GM21390 (cell line): ENCODE measurements around the gene PDE11A.
"Not testable (repeated sequence)": the region's sequence is repeated elsewhere in the genome, so short reads cannot be mapped to it uniquely, and the experiment has no call there.

ENCODE experiments used
- ATAC-seq: cut with Tn5 transposase; IDR thresholded peaks from one replicate; pipeline ENCODE4 v1.9.1; 2021; ENCODE audit not compliant: unreplicated experiment

Gene PDE11A

DNA sequence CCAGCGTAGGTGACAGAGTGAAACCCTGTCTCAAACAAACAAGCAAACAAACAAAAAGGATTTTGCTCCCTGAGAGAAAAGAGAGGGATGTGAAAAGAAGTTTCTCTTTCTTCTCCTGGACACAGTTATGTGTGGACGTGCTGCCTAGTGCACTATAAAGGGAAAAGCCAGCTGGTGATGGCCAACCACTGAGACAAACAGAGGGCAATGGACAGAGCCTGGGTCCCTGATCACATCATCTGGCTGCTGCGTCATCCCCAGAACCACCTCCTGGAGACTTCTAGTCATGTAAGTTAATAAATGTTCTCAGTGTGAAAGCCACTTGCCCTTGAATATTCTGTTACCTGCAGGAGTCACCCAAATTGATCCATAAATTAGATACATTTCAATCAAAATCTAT, 184.9 kb downstream of the PDE11A start:
- ATAC-seq: no peak

DNA sequence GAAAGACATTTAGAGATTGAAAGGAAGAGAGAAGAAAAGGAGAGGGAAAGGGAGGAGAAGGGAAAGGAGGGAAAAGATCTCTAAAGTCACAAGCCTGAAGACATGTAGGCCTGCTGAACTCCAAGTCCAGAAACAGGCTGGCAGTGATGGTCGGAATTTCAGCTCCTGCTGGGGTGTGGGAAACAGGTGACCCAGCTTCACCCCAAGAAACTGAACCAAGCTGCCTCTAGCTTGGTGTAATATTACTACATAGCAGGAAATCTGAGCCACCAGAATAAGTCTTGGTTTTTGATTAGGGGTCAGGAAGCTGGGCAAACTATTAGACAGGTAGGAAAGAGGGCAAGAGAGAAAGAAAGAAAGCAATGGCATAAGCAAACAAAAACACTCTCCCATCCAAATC, 185.8 kb downstream of the PDE11A start:
- no peak for ATAC-seq

DNA sequence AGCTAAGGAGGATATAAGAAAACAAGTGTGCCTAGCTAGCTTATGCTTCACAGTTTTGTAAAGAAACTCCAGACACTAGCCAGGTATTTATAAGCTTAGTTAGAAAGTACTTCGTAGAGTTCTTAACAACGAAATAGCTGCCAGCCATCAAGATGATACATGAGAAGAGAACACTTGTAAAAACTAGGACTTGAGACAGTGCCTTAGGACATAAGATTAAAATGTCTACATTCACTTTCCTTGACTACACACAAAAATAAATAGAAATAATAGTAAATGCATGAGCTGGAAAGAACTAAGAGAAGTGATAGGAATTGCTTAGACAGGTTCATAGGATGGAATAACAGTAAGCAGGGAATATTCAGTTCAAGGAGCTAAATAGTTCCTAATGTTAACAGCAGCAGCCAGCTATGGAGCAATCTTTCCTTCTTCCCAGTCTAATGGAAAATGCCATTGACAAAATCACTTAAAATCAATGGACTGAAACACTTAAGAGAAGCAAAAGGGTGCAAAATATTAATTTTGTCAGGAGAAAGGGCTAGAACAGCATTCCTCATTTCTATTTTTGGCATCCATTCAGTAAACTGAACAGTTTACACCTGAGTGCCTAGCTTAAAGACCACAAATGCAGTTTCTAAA, 186.6 kb downstream of the PDE11A start:
- ATAC-seq: no peak

DNA sequence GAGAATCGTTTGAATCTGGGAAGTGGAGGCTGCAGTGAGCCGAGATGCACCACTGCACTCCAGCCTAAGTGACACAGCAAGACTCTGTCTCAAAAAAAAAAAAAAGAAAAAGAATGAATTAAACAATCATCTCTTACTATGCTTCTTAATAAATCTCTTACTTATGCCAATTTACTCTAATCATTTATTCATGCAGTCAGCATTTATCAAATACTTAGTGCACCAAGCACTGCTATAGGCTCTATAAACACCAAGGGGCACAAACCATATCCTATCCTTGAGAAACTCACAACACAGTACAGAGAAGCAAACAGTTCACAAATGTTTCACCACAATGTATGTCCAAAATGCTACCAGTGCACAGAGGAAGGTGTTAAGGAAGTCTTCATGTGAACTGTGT, 189.4 kb downstream of the PDE11A start:
- ATAC-seq: no peak

DNA sequence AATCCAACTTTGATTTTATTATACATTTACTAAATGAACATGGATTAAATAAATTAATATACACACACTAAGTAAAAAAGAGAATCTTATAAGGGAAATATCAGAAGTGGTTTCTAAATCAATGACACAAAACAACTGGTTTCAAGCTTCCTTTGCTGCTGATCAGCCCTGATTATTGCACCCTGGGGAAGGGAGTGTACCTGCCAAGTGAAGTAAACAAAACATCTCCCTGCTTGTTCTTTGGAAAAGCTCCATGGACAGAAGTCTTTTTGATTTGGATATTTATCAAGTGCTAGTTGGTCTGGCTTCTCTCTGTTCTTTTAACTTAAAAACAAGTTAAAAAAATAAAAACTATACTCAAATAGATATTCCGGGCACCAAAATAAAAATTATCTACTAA, 190.1 kb downstream of the PDE11A start:
- ATAC-seq: no peak

DNA sequence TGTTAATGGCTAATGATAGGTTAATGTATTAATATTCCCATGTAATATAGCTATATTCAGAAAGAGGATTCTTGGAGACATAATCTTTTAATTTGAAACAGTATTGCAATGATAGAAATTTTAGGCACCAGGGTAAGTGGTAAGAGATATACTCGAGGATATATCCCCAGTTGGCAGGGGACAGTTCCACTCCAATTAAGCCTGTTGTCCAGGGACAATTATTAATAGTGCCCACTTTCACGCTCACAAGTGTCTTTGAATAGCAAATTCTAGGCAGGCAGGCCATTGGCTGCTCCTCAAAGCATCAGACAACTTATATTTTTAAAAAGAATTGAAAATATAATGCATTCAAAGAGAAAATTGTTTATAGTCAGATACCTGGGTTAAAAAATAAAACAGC, 190.7 kb downstream of the PDE11A start:
- ATAC-seq: no peak

DNA sequence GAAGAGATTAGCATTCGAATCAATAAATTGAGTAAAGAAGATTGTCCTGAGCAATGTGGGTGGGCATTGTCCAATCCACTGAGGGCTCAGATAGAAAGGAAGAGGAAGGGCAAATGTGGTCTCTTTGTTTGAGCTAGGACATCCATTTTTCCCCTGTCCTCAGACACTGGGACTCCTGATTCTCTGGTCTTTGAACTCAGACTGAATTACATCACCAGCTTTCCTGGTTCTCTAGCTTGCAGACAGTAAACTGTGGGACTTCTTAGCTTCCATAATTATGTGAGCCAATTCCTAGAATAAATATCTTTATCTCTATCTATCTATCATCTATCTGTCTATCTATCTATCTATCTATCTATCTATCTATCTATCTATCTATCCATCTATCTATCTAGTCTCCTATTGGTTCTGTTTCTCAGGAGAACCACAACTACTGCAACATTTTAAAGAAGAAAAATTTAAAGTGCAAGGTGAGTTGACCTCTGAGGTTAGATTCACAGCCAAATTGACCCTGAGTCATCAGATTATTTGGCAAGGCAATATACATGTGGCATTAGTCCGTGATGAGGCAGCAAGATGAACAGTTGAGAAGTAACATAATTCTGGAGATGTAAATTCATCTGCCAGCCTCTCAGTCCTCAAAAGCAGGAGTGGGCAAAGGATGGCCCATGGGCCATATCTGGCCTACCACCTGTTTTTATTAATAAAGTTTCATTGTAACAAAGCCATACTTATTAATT, 191.4 kb downstream of the PDE11A start:
- no peak for ATAC-seq

DNA sequence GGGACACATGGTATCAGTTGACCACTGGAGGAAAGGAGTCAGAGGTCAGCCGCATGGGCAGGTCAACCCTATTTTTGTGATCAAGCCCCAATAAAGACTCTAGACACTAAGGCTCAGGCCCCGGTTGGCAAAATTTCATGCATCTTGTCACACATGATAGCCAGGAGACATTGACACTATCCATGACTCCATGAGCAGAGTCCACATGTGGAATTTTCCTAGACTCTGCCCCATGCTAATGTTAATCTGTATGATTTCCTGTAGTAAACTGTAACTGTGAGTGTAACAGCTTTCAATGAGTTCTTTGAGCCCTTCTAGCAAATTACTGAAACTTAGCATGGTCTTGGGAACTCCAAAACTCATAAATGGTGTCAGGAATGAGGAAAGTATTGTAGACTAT, 192.3 kb downstream of the PDE11A start:
- ATAC-seq: no peak

DNA sequence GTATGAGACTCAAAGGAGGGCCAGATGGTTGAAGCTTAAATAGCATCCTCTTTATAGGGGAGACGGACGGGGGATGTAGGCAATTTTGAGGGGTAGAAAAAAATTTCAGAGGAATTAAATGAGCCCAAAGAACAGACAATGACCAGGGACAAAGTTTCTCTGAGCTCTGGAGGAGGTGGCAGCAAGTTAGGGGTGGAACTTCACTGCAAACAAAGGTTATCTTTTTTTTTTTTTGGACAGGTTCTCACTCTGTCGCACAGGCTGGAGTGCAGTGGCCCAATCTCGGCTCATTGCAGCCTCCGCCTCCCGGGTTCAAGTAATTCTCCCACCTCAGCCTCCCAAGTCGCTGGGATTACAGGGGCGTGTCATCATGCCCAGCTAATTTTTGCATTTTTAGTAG, 195.6 kb downstream of the PDE11A start:
- ATAC-seq: no peak

DNA sequence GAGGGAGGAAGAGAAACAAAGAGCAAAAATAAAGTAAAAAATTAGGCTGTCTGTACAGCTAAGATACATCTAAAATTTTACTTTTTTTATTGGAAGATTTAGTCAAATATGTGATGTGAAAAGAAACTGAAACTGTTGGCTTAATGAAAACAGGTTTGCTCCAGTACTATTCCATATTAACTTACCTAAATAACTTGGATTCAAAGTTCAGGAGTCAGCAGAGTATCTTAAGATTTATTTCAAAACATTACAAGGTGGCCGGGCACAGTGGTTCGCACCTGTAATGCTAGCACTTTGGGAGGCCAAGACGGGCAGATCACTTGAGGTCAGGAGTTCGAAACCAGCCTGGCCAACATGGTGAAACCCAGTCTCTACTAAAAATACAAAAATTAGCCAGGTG, 197.9 kb downstream of the PDE11A start:
- ATAC-seq: no peak

DNA sequence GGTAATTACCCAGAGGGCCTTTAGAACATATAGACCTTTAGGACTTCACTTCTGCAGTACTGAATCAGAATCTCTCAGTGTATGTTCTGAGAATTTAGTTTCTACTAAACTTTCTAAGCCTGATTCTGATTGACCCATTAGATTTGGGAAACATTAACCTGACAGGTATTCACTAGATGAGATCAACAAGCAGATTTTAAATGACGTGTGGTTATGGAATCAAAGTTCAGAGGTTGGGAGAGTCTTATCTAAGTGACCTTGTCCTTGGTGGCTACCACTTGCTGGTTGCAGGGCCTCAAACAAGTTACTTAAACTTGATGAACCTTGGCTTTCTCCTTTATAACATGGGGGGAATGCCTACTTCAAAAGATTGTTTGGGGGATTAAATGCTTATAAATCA, 198.7 kb downstream of the PDE11A start:
- ATAC-seq: no peak

DNA sequence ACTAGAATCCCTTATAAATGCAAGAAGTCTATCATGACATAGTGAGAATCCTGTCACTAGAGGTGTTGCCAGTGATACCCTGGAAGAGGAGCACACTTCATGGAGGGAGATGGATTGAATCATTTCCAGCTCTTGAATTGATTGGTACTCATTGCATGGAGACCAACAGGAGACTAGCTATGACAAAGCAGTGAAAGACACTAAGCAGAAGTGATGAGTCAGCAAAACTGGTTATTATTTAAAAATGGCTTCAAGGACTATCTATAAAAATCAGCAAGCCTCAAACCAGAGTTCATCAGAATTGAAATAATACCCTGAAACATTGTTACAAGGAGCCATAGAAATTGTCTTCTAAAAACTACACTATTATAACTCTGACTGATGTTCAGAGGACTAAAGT, 200.3 kb downstream of the PDE11A start:
- ATAC-seq: no peak

DNA sequence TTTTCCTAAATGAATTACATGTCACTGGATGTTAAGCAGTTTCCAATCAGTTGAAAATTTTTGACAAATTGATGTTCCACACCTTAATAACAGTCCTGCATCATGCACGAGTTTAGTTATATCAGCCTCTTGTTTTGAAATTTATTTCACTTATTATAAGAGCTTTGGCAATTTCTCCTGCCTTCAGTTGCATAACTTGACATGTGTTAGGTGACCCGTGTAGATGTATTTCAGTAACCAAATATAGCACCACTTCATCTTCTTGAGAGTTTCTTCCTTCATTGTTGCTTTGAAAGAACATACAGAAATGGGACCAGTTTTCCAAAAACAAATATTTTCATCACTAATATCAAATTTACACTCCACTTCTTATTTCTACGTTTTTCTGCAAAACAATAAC, 202.7 kb downstream of the PDE11A start:
- no peak for ATAC-seq

DNA sequence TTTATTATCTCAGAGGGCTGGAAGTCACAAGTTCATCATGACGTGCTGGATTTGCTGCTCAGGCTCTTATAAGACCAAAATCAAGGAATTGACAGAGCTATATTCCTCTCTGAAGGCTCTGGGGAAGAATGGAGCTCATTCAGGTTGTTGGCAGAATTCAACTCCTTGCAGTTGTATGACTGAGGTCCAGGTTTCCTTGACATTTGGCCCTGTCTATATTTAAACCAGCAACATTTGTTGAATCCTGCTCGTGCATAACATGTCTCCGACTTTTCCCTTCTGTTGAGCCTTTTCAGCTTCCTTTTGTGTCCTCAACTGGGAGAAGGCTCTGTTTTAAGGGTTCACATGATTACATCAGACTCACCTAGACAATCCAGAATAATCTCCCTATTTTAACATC, 203.4 kb downstream of the PDE11A start:
- ATAC-seq: no peak

DNA sequence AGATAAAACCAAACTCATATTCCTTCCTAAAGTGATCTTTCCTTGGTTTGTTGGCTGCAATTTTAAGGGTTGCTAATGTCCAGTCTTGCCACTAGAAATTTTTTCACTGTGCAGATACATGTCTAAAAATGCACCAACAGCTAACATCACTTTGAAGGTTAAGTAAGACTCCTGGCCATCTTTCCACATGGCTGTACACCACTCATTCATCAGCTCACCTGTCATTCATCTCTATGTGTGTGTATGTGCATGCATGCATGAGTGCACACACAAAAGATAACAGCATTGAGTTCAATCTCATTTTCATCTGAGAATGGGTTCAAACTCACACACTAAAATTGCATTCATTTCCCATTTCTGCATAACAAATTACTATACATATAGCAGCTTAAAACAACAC, 203.8 kb downstream of the PDE11A start:
- no peak for ATAC-seq

DNA sequence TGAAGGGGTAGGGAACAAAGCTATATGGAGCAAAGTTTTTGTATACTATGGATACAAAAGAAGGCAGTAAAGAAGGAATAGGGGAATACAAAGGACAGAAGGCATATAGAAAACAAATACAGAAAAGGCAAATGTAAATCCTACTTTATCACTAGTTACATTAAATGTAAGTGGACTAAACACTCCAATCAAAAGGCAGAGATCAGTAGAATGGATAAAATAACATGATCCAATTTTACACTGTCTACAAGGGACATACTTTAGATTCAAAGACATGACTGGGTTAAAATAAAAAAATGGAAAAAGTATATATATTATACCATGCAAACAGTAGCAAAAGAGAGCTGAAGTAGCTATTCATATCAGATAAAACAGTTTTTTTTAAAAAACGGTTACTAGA, 215.0 kb downstream of the PDE11A start:
- no peak for ATAC-seq

DNA sequence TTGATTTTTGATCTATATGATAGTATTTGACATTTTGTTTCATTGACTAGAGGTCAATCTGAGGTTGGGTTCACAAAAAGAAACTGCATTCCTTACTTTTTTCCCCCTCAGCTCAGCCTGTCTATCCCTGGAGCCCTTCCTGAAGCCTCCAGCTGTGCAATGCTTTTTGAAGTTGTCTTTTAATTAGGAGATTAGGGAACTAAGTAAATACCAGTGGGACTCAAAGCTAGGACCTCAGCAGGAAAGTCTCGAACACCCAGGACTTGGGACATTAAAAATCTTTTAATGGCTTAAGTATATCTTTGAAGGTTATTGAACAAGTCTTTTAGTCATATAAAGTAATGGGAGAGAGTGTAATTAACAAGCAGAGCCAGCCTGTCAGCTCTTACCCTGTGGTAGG, 220.2 kb downstream of the PDE11A start:
- ATAC-seq: no peak

DNA sequence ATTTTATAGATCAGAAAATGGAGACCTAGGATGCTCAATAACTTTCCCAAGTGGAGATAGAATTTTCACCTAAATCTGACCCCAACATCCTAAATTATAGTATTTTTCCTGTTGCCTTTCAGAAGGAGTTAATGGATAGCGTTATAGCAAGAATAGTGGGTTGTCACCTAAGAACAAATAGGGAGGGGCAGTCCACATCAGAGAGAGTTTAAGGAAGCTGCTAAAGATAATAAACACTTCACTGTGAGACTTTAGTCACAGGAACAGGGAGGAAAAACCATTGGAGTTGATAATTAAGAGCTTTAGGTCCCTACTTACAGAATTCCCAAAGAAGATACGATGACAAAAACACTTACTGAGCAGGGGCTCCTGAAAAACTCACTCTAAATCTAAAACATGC, 229.4 kb downstream of the PDE11A start:
- no peak for ATAC-seq

DNA sequence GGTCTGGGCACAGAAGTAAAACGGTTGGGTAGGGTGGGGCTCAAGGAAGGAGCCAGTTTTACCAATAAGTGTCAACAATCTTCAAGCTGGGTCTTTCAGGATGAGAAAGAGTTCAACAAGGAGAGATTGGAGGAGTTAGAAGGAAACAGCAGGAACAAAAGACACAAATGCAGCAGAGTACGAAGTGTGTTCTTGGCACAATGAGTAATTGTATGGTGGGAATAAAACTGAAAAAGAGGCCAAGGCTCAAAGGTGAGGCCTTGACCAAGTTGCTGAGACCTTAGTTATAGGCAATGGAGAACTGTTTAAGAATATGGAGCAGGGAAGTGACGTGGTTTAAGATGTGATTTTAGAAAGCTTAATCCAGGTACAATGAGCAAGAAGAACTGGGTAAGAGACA, 230.3 kb downstream of the PDE11A start:
- ATAC-seq: no peak

DNA sequence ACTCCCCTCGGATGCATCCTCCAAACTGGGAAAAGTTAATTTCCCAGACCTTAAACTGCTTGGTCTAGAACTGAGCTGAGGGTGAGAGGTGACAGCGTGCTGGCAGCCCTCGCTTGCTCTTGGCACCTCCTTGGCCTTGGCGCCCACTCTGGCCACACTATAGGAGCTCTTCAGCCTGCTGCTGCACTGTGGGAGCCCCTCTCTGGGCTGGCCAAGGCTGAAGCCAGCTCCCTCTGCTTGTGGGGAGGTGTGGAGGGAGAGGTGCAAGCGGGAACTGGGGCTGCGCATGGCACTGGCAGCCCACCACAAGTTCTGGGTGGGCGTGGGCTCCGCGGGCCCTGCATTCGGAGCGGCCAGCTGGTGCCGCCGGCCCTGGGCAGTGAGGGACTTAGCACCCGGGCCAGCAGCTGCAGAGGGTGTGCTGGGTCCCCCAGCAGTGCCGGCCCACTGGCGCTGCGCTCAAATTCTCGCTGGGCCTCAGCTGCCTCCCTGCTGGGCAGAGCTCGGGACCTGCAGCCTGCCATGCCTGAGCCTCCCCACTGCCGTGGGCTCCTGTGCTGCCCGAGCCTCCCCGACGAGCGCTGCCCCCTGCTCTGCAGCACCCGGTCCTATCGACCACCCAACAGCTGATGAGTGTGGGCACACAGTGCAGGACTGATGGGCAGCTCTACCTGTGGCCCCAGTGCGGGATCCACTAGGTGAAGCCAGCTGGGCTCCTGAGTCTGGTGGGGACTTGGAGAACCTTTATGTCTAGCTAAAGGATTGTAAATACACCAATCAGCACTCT, 237.0 kb downstream of the PDE11A start:
- not testable (repeated sequence) for ATAC-seq

DNA sequence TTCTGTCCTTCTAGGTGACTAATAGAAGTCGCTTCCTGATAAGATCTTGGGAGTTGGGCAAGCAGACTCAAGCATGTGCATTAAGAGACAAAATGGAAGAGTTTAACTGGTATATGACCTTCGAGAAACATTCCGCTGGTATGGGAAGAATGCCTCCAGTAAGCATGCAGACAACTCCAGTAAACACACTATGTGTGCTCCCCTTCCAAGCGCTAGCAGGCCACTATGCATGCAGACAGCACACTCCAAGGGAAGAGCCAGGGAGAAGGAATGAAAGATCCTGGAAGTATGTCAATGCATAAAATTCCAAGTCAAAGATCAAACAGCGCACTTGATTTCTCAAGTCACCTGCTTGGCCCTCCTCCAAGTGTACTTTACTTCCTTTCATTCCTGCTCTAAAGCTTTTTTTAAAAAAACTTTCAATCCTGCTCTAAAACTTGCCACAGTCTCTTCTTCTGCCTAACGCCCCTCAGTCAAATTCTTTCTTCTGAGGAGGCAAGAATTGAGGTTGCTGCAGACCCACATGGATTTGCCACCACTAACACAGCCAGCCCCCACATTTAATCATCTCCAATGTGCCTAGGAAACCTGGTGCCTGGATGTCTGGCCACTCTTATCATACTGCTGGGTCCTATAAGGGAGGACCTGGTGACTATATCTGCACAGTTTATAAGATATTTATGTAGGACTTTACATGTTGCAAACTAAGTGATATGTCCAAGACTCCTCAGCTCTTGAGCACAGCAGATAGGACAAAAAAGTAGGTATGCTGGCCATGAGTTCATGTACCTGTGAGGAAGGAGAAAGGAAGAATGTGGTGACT, 239.8 kb downstream of the PDE11A start:
- ATAC-seq: no peak
